Measurements from ENCODE around the gene CEP112. TPM values are rescaled to one million over a fixed set of nuclear protein-coding genes. Genes with fewer than 3 reads are reported as not detected.

CEP112 gene
- total and polyA plus RNA-seq, 2 of the 4 experiments (the other 2 are of a cell fraction) = 2.5 to 5.6 TPM

GRCh38 chr17:65994679-65995078 lies 197.3 kb downstream of the CEP112 start:
- no peaks in the 10 kb centered on the region for H4K20me1 ChIP-seq (ENCODE audit: insufficient read depth, low read length)
- no peaks in the 10 kb centered on the region for H3K9me1 ChIP-seq (ENCODE audit: insufficient read depth, low read length)
- intact Hi-C loops (cut with micrococcal nuclease) (no loop called here), in situ Hi-C loops (cut with MboI; ENCODE audit: low sequenced_read_pairs) (no loop called here), dilution Hi-C loops (cut with HindIII; ENCODE audit: low sequenced_read_pairs, unreplicated experiment) (no loop called here)
- DNase-seq (no peak), ATAC-seq (ENCODE audit: low read depth) (no peak)
- H3K4me2 ChIP-seq (ENCODE audit: low read depth, low read length) = no peak overlapping the region
- ChIA-PET POLR2A (ENCODE audit: unreplicated experiment) (no interaction called here), CTCF (no interaction called here)
- no TSS peak for BruUV-seq (replicated peaks)
- H3K27me3 ChIP-seq (ENCODE audit: control insufficient read depth, insufficient read depth, low read length) = no peaks in the 10 kb centered on the region
- no peak overlapping the region for H3K56ac ChIP-seq (ENCODE audit: extremely low read depth, insufficient read depth, low read length)
- TF ChIP-seq, protein P1, sequence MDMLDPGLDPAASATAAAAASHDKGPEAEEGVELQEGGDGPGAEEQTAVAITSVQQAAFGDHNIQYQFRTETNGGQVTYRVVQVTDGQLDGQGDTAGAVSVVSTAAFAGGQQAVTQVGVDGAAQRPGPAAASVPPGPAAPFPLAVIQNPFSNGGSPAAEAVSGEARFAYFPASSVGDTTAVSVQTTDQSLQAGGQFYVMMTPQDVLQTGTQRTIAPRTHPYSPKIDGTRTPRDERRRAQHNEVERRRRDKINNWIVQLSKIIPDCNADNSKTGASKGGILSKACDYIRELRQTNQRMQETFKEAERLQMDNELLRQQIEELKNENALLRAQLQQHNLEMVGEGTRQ (IDR thresholded peaks at IDR 0.05; ENCODE audit: low read depth, low read length) = no peak
- no peak for TF ChIP-seq BHLHE40 (IDR thresholded peaks at IDR 0.05; ENCODE audit: low read depth, low read length)
- no peak for TF ChIP-seq MXI1 (IDR thresholded peaks at IDR 0.05; ENCODE audit: borderline replicate concordance, low read depth, low read length)
- TF ChIP-seq RAD21 (IDR thresholded peaks at IDR 0.05; ENCODE audit: low read length) = no peak
- no peak for TF ChIP-seq ELK1 (IDR thresholded peaks at IDR 0.05; ENCODE audit: borderline replicate concordance, low read depth, low read length)
- TF ChIP-seq SMC3 (IDR thresholded peaks at IDR 0.05; ENCODE audit: low read depth, low read length) = no peak
- no peak for TF ChIP-seq POLR2A (IDR thresholded peaks at IDR 0.05; ENCODE audit: low read depth, low read length)
- no peak for TF ChIP-seq CEBPB (IDR thresholded peaks at IDR 0.05; ENCODE audit: low read depth, low read length)
- TF ChIP-seq FOS (IDR thresholded peaks at IDR 0.05; ENCODE audit: low read depth, low read length) = no peak
- TF ChIP-seq NFE2L2 (IDR thresholded peaks at IDR 0.05; ENCODE audit: low read depth, low read length) = no peak
- TF ChIP-seq CHD1 (IDR thresholded peaks at IDR 0.05; ENCODE audit: low read depth, low read length) = no peak
- no peak for TF ChIP-seq MAFK (IDR thresholded peaks at IDR 0.05; ENCODE audit: low read depth, low read length)
- TF ChIP-seq RFX5 (IDR thresholded peaks at IDR 0.05; ENCODE audit: low read depth, low read length) = no peak
- TF ChIP-seq MAZ (IDR thresholded peaks at IDR 0.05; ENCODE audit: borderline replicate concordance, low read depth, low read length) = no peak
- TF ChIP-seq, protein P2, sequence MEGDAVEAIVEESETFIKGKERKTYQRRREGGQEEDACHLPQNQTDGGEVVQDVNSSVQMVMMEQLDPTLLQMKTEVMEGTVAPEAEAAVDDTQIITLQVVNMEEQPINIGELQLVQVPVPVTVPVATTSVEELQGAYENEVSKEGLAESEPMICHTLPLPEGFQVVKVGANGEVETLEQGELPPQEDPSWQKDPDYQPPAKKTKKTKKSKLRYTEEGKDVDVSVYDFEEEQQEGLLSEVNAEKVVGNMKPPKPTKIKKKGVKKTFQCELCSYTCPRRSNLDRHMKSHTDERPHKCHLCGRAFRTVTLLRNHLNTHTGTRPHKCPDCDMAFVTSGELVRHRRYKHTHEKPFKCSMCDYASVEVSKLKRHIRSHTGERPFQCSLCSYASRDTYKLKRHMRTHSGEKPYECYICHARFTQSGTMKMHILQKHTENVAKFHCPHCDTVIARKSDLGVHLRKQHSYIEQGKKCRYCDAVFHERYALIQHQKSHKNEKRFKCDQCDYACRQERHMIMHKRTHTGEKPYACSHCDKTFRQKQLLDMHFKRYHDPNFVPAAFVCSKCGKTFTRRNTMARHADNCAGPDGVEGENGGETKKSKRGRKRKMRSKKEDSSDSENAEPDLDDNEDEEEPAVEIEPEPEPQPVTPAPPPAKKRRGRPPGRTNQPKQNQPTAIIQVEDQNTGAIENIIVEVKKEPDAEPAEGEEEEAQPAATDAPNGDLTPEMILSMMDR (conservative IDR thresholded peaks at IDR 0.05; ENCODE audit: low read depth, low read length) = no peak
- TF ChIP-seq RCOR1 (IDR thresholded peaks at IDR 0.05; ENCODE audit: insufficient replicate concordance, low read length) = no peak
- no peak overlapping the region for H2BK15ac ChIP-seq (ENCODE audit: low read depth, low read length)
- H3K14ac ChIP-seq (replicated peaks; ENCODE audit: low read depth, low read length) = no peak overlapping the region
- no peak overlapping the region for H3K9ac ChIP-seq (ENCODE audit: low read depth, low read length)
- H3K18ac ChIP-seq (ENCODE audit: low read depth, low read length) = no peak overlapping the region
- WGBS, 2 experiments (ENCODE audit: extremely low coverage in 2 of 2, insufficient read length in 1 of 2) = no CpG with 5 or more reads among the region's 4 CpGs
- H2BK5ac ChIP-seq (ENCODE audit: low read depth, low read length, poor library complexity, severe bottlenecking) = no peak overlapping the region
- H2AK5ac ChIP-seq (ENCODE audit: low read depth, low read length) = no peak overlapping the region
- no peak overlapping the region for H3K4me3 ChIP-seq (ENCODE audit: insufficient read depth, low read depth, low read length)
- no peak overlapping the region for H3K27ac ChIP-seq (ENCODE audit: insufficient read depth, low read length)
- no peak overlapping the region for H4K8ac ChIP-seq (ENCODE audit: low read depth in 2 of 2, low read length in 2 of 2)
- H4K91ac ChIP-seq (ENCODE audit: insufficient read depth, low read depth, low read length) = no peak overlapping the region
- no peaks in the 10 kb centered on the region for H3K9me3 ChIP-seq (ENCODE audit: control insufficient read depth, insufficient read depth, low read length)
- no peak overlapping the region for H2BK20ac ChIP-seq (ENCODE audit: low read depth, low read length)
- no peak overlapping the region for H2BK120ac ChIP-seq (ENCODE audit: low read depth, low read length)
- H4K5ac ChIP-seq (ENCODE audit: low read depth, low read length) = no peak overlapping the region
- no peak overlapping the region for H2AFZ ChIP-seq (replicated peaks; ENCODE audit: low read length, poor library complexity)
- no peak overlapping the region for H3K23ac ChIP-seq (ENCODE audit: low read depth, low read length)
- H2AK9ac ChIP-seq (replicated peaks; ENCODE audit: low read depth, low read length, poor library complexity) = no peak overlapping the region
- H3K4ac ChIP-seq (ENCODE audit: low read depth, low read length) = no peak overlapping the region
- no peaks in the 10 kb centered on the region for H3K36me3 ChIP-seq (ENCODE audit: control insufficient read depth, insufficient read depth, low read length)
- no peaks in the 10 kb centered on the region for H3K79me1 ChIP-seq (ENCODE audit: low read depth in 1 of 2, low read length in 2 of 2)
- H3K4me1 ChIP-seq (ENCODE audit: control insufficient read depth, insufficient read depth, low read length) = no peaks in the 10 kb centered on the region

Data from IMR-90 (cell line).